ENCODE measurements around the gene CLEC16A.

The CLEC16A gene

GRCh38 chr16:11064202-11064540 lies 119.8 kb downstream of the CLEC16A start:
- DNase-seq, result no peak

GRCh38 chr16:11064851-11065250 lies 120.5 kb downstream of the CLEC16A start:
- no peak for DNase-seq

DNA sequence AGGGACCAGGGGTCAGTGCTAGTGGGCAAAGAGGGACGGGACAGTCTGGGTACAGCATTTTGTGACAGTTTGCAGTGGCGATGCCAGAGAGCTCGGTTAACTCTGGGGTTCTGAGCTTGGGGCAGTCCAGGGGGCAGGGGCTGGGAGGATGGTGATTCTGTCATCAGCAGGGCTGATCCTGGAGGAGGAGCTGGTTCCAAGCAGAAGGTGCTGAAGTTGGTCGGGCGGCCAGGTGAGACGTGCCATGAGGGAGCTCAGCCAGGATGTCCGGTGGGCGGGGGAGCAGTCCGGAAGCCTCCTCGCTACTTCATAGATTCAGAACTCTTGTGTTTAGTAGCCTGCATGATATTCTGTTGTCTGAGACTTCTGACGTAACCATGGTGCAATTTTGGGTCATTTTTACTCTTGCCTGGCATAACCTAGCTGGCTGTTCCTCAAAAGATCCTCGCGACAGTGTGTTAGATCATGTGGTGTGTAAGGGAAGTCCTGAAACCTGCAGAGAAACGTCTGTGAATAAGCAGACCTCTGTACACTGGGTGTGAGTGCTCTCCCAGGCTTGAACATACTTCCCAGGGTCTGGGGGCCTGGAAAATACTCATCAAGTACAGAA lies 122.0 kb downstream of the CLEC16A start:
- DNase-seq, result no peak

DNA sequence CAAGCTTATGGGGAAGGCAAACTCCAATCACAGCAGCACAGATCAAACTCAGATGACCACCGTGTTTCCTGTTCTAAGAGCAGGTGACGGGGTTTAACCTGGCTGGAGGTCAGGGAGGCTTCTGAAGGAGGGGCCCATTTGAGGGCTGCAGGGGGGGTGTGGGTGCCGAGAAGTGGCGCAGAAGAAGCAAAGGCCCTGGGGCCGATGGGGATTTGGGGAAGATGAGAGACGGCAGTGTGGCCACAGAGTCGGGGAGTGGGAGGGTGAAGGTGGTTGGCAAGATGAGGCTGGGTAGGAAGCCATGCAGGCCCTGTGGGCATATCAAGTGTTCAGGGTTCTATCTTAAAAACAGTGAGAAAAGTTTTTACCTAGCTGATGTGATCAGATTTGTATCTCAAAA lies 122.9 kb downstream of the CLEC16A start:
- no peak for DNase-seq

DNA sequence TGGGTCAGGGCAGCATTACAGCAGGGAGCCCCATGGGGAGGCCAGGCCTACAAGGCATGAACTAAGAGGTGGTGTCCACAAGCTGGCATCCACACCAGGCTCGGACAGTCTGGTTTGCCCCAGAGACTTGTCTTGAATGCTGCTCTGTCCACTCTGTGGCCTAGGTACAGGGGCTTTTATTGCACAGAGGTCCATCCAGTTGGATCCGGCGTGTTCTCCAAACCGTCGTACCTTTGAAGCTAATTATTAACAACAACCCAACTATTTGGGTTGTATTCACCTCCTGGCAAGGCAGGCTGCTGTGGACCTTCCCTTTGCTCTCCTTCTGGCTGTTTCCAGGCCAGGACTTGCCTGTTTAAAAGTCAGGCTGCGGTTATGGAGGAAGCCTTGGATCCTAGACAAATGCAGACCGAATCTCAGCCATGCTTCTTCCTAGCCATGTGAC lies 123.4 kb downstream of the CLEC16A start:
- DNase-seq, result no peak

DNA sequence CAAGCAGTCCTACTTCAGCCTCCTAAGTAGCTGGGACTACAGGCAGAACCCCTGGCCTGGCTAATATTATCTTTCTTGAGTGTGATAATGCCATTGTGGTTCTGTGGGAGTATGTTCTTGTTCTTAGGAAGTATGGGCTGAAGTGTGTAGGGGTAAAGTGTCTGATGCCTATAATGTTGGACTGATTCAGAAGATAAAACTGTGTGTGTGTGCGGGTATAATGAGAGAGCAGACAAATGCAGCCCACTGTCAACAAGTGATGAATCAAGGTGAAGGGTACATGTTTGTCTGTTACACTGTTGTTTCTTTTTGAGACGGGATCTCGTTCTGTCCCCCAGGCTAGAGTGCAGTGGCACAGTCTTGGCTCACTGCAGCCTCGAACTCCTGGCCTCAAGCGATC lies 127.5 kb downstream of the CLEC16A start:
- no peak for DNase-seq

- DNase-seq, result no peak
Observed at GRCh38 chr16:11072420-11073153, 128.2 kb downstream of the CLEC16A start.

DNA sequence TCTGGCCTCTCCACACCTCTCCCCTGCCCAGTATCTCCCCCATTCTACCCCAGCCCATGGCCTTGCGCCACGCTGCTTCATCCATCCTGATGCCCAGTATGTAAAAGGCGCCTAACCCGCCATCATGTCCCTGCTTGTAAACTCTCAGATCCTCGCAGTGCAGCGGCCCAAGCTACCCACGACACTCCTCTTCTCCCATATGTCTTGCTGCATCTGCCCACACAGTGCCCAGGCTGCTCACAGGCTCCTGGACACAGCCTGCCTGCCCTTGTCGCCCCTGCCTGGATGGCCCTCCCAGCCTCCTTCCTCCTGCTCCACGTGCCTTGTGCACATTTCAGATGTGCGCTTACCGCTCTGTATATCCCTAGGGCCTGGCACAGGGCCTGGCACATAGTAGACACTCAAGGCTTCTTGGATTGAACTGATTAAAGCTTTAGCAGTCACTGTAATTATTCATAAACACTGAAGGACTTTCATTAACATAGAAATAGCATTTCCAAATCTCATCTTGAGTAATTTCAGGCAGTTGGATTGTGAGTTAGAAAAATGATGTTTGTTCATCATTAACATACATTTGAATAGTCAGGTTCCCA lies 129.1 kb downstream of the CLEC16A start:
- DNase-seq, result no peak

DNA sequence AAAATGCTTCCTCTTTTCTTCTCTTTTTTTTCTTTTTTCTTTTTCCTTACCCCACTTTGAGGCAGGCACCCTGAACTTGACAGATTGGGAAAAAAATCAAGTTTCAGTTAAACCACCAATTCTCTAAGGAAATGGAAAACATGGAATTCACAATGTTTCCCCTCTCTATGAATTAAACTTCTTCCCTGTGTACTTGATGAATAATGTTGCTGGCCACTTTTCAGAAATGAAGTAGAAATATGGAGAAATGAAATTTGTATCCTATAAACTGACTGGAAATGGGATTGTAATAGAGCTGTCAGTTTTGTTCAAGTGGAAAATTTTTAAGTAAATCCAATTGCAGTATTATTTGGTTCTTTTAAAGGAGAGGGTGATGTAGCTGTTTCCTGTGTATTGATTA lies 129.8 kb downstream of the CLEC16A start:
- no peak for DNase-seq

DNA sequence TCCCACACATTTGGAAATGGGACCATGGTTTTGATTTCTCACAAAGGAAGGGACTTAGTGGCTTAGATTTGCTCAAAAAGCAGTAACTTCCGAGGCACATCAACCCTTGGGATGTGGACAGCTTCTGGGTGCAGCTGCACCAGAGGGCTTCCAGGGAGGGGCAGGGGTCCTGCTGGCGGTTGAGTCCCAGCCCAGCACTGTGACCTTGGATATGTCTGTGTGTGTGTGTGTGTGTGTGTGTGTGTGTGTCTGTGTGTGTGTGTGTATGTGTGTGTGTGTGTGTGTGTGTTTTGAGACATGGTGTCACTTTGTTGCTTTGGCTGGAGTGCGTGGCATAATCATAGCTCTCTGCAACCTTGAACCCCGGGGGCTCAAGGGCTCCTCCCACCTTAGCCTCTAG lies 130.8 kb downstream of the CLEC16A start:
- DNase-seq, result no peak

- DNase-seq, result peak; percentile 27
Observed at GRCh38 chr16:11076259-11077018, 132.1 kb downstream of the CLEC16A start.

DNA sequence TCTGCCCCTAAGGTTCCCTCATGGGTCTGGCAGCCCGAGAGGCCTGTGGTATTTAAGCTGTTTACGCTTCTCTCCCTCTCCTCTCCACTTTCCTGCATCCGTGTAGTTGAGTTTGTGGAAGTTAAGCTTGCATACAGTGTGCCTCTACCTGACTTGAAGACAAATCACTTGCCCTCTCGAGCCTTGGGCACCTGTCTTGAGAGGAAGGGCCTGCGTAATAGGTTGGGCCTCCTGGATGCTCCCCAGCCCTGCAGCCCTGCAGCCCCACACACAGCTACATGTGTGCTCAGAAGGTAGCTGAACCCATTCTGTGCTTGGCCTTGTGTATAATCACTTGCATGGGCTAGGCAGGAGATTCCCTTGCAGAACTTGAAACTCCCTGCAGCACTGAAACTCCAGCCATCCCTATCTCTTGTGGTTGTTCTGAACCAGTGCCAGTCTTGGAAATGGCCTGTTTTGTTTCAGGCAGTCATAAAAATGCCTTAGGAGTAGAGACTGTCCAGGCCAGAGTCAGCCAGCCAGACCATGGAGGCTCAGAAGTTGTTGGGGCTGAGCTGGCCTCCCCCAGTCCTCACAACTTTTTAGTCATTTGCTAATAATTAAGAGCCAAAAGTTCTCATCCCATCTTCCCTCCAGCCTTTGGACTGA lies 134.6 kb downstream of the CLEC16A start:
- no peak for DNase-seq

GRCh38 chr16:11079652-11080187 lies 135.4 kb downstream of the CLEC16A start:
- DNase-seq, result peak; percentile 55

DNA sequence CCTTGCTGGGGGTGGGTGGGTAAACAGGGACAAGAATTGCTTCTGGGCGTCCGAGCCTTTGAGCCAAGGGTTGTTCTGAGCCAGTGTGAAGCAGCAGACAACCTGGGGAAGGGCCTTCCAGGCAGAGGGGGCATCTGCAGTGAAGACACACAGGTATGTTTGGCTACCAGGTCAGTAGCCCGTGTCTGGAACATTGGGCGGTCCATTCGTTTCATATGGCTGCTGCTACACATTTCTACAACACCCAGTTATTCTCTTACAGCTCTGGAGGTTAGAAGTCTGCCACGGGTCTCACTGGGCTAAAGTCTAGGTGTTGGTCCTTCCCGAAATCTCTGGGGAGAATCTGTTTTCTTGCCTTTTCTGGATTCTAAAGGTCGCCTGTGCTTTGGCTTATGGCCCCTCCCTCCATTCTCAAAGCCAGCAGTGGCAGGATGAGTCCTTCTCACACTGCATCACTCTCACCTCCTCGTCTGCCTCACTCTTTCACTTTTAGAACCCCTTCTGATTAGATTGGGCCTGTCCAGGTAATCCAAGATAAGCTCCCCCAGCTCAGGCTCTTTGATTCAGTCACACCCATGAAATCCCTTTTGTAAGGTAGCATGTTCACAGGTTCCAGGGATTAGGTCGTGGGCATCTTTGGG lies 136.1 kb downstream of the CLEC16A start:
- DNase-seq, result no peak

DNA sequence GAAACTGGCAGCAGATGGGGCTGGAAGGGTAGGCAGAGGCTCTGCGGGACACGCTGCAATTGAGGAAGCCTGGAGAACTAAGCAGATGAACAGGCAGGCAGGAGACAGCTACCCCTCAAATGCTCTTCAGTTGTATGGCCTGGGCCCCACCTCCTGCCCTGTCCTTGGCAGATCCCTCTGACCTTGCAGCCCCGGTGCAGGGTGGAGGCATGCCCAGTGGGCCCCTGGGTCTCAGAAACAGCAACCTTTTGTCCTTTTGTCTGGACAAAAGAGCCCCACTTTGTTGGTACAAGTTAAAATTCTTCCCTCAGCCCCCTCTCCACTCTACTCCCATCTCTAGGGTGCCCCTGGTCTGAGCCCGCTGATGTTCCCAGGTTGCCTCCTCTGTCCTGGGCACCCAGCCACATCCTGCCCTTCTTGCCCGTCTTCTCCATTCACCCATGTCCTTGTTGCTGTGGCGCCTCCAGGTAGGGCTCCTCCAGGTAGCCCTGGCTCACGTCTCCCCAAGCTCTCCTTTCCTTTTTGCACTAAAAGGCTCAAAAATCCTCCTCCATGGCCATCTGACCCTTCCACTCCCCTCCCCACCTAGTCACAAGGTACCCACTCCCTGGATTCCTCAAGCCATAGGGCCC lies 136.8 kb downstream of the CLEC16A start:
- DNase-seq, result no peak

DNA sequence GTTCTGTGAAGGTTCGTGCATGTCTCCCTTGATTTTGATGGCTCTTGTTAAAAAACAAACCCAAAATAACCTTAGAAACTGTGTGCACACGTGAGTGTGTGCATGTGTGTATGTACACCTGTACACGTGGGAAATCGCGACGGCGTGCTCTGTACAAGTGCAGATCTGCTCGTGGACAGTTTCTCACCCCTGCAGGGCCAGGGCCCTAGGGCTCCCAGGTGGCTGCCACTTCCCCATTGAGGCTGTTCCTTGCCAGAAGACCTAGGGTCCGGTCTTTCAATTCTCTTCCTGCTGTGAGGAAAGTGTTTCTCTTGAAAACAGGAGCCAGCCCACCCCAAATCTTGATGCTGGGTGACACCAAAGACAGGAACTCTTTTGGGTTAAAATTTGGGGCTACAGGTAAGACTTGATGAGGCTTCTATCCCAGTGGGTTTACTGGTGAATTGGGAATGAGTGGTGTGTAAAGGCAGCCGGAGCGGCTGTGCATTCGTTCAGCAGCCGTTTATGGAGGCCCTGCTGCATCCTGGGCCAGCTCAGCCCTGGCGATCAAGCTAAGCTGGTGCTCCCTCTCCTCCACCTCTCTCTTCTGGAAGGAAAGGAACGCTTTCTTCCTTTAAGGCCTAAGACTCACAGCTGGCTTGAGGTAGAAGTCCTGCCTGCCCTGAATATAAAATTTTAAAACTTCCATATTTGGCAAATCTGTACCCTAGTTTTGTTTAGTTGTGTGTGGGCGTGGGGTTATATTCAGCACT lies 137.9 kb downstream of the CLEC16A start:
- no peak for DNase-seq

GRCh38 chr16:11082860-11083388 lies 138.6 kb downstream of the CLEC16A start:
- no peak for DNase-seq

DNA sequence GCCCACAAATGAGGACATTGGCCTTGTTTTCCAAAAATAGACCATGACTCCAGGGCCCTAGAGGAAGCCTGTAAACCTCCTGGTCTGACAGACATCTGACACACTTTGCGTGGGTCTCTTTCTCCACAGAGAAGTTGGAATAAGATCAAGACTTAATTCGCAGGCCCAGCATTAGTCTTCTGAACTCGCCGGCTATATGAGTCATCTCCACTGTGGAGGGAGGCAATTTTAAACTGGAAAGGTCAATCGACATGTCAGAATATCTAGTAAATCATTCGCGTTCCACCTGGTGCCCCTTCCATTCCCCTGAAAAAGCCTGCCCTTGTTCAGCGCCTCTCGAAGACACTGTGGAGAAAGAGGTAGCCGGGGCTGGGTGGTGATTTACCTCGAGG lies 140.1 kb downstream of the CLEC16A start:
- DNase-seq, result peak; percentile 40

DNA sequence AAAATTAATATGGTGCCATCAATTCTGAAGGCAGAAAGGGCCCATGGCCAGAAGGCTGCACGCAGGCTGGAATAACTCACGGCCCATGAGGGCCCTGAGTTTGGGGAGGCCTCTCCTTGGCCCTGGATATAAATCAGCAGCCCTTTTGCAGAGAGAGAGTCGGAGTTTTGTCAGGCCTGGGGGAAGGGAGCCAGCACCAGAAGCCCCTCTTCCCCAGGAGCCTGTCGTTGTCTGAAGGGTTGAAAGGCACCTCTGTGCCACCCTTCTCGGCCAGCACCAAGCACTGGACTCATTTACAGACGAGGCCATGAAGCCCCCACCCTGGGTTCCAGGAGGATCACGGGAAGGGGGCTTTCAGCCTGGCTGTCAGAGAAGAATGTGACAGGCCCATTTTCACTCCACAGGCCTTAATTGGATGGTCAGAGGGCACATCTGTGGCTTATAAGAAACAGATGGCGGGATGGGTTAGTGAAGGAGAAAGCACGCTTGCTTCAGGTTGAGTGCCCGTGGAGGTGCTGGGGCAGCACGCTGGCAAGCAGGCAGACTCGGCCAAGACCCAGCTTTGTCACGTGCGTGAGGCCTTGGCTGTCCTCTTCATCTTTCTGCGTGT lies 140.6 kb downstream of the CLEC16A start:
- peak; percentile 91 for DNase-seq

- DNase-seq, result no peak
Observed at GRCh38 chr16:11085916-11086315, 141.6 kb downstream of the CLEC16A start.

All from eye (tissue), 1 donor.